Skeletal muscle tissue (tissue), 4 donors: ENCODE measurements around the gene BTLA. TPM values are rescaled to one million over a fixed set of nuclear protein-coding genes. Genes with fewer than 3 reads are reported as not detected.
"Not testable (repeated sequence)": the region's sequence is repeated elsewhere in the genome, so short reads cannot be mapped to it uniquely, and the experiment has no call there.

Experiments
- H3K27ac ChIP-seq: one replicate; pipeline ENCODE4 v1.7.0; 2013; ENCODE audit warnings: mild to moderate bottlenecking, low read depth, low read length, inconsistent platforms
- H3K27me3 ChIP-seq, 3 donors: one replicate each; pipeline ENCODE4 v1.7.0; 2013; ENCODE audit warnings: low read length in 3 of 3; ENCODE audit not compliant: control insufficient read depth in 3 of 3, insufficient read depth in 3 of 3
- H3K36me3 ChIP-seq, 3 donors: one replicate each; pipeline ENCODE4 v1.7.0; 2013; ENCODE audit warnings: low read length in 3 of 3; ENCODE audit not compliant: control insufficient read depth in 3 of 3, insufficient read depth in 3 of 3
- H3K4me1 ChIP-seq, 3 donors: one replicate each; pipeline ENCODE4 v1.7.0; 2013; ENCODE audit warnings: low read length in 3 of 3, mild to moderate bottlenecking in 3 of 3; ENCODE audit not compliant: control insufficient read depth in 3 of 3, insufficient read depth in 3 of 3
- H3K4me3 ChIP-seq, 3 donors: one replicate each; pipeline ENCODE4 v1.7.0; 2013; ENCODE audit warnings: low read length in 3 of 3
- H3K9ac ChIP-seq, 3 donors: one replicate each; pipeline ENCODE4 v1.7.0; 2013; ENCODE audit warnings: low read length in 3 of 3, mild to moderate bottlenecking in 3 of 3, moderate library complexity in 2 of 3, low read depth in 1 of 3
- H3K9me3 ChIP-seq, 3 donors: one replicate each; pipeline ENCODE4 v1.7.0; 2013; ENCODE audit warnings: low read length in 3 of 3; ENCODE audit not compliant: control insufficient read depth in 3 of 3
- total RNA-seq: library from RNA; depleted of rRNA; stranded (reverse); fragments of >200 nt; gene quantifications from one replicate; pipeline ENCODE4 v1.2.3, GENCODE V29; 2014
- donor health status: Osteomylitis.

BTLA gene
- total RNA-seq, 1 donor from 2014 or later: under 0.01 TPM

DNA sequence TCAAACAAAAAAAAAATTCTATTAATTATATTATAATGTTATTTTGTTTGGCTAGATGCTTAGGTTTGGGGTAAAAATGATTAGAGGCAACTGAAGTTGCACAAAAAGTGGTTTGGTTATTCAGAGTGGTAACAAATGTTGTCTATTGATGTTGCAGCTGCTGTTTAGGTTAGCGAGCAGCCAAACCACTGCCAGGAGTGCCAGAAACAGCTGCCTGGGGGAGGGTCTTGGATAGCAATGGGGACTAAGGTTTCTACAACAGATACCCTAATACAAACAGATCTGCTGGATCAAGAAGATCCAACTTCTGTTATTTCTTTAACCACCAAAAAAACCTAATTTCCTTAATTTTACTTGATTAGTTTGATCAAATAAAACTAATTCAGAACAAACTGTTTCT lies 26.6 kb downstream of the BTLA start:
- H3K4me3 ChIP-seq: no peak overlapping the region
- no peak overlapping the region for H3K27ac ChIP-seq
- H3K9ac ChIP-seq: no peak overlapping the region
- no peaks in the 10 kb centered on the region for H3K27me3 ChIP-seq
- no peaks in the 10 kb centered on the region for H3K4me1 ChIP-seq
- no peaks in the 10 kb centered on the region for H3K36me3 ChIP-seq
- no peaks in the 10 kb centered on the region for H3K9me3 ChIP-seq

DNA sequence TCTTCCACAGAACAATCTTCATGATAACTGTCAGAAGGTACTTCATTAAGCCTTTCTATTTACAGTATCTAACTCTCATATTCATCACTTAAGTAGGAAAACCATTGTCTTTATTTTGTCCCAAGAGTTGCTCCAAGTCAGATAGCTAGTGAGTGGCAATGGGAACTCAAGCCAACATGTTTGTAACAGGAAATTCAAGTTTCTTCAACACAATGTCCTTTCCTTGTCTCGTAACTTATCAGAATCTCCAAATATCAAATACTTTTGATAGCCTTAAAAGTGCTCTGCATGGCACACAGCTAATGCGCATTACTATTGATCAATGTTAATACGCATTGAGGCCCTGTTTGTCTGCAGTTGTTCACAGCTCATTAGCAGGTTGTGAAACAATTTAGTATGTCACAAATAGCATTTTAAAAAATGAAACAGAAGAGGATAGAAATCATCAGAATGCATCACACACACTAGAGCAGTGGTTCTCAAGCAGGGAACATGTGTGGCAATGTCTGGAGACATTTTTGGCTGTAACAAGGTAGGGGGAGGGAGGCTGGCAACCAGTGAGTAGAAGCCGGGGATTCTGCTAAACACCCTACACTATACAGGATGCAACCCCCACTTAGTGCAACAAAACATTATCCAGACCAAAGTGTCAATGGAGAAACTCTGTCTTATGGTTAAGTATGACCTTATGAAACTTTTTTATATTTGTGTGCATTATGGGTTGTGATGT lies 27.5 kb downstream of the BTLA start:
- Histone ChIP-seq H3K4me3 (no peak overlapping the region), H3K9me3 (no peaks in the 10 kb centered on the region), H3K9ac (no peak overlapping the region), H3K36me3 (no peaks in the 10 kb centered on the region), H3K4me1 (no peaks in the 10 kb centered on the region), H3K27me3 (no peaks in the 10 kb centered on the region), H3K27ac (no peak overlapping the region)

DNA sequence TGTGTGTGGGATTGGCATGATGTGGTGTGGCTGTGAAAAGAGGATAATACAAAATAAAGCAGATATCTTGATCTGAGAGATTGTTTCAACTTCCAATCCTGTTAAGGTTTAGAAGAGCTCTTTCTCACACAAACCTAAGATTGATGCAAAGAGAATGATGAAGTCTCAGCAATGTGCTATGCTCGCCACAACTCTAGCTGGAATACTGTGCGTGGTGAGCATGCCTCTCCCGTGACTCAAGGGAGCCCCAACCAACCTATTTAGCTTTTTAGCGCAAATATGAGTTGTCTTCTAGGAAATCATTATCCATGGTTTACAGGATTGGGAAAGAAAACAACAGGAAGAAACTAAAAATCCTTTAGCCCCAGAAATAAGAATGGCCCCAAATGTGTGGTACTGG lies 28.5 kb downstream of the BTLA start:
- Histone ChIP-seq H3K9ac (no peak overlapping the region), H3K27me3 (no peaks in the 10 kb centered on the region), H3K9me3 (no peaks in the 10 kb centered on the region), H3K36me3 (no peaks in the 10 kb centered on the region), H3K27ac (no peak overlapping the region), H3K4me1 (no peaks in the 10 kb centered on the region), H3K4me3 (no peak overlapping the region)

DNA sequence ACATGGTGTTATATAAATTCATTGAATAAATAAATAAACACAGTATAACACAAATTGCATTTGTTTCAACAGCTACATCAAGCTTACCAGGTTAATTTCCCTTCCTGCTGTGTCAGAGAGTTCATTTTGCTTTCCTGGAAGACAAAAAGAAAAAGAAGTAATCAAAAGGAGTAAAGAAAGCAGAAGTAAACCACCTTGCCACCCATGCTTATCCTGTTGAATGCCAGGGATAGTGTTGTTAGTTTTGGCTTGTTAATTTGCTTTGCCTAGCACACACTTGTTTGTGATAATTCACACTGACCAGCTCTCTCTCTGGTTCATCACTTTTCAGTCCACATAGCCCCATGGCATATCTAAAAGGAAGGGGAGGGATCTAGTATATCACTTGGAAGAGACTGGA lies 29.6 kb downstream of the BTLA start:
- Histone ChIP-seq H3K9ac (no peak overlapping the region), H3K4me1 (no peaks in the 10 kb centered on the region), H3K9me3 (no peaks in the 10 kb centered on the region), H3K36me3 (no peaks in the 10 kb centered on the region), H3K27me3 (no peaks in the 10 kb centered on the region), H3K27ac (no peak overlapping the region), H3K4me3 (no peak overlapping the region)

DNA sequence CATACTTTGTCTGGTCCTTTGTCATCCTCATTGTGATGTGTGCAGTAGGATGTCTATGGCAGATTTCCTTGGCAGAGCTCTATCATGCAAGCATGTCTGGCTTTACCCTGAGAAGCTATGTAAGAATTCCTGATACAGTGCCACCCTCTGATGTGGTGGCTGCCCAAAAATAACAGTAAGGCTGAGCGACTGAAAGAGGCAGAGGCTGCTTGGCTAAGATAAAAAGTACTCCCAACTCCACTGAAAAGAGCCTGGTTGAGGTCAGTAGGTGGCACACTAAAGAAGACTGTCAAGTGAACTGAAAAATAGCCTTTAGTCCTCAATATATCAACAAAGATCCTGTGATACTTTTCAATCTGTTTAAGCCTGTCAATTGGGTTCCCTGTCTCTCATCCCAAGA lies 31.7 kb downstream of the BTLA start:
- H3K4me1 ChIP-seq: no peaks in the 10 kb centered on the region
- no peak overlapping the region for H3K27ac ChIP-seq
- H3K27me3 ChIP-seq: no peaks in the 10 kb centered on the region
- H3K4me3 ChIP-seq: no peak overlapping the region
- H3K9me3 ChIP-seq: no peaks in the 10 kb centered on the region
- H3K9ac ChIP-seq: no peak overlapping the region
- H3K36me3 ChIP-seq: no peaks in the 10 kb centered on the region

DNA sequence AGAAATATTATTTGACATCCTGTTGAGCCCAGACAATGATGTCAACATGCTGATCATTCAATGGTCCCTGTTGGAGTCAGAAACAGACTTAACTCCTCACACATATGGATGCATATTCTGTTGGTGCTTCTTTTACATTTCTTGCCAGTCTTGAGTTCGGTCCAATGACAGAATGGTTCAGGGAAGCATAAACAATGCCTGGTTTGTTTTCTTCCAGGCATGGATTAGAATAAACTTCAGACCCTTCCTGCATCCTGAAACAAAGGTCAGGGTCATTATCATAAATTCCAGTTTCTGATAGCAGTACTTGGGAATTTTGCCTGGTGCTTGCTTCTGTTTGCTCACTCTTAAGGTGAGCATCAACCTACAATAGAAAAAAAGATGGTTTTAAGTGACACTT lies 33.3 kb downstream of the BTLA start:
- H3K4me1 ChIP-seq: no peaks in the 10 kb centered on the region
- no peak overlapping the region for H3K4me3 ChIP-seq

DNA sequence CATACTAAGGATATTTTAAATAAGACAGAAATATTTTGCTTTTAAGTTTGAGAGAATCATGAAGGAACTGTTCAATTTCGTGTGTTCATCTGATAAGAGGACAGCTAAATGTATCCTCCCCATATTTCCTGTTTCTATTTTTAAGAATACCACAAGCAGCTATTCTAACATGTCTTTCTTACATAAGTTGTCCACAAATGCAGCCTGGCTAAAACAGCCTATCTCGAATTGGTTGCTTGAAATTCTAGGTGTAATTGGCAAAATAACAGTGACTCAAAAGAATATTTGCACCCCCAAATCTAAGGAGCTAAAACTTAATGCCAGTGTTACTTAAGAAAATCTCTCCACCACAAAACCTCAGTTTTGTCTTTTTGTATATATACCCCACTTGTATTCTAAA lies 35.0 kb downstream of the BTLA start:
- H3K4me1 ChIP-seq: no peaks in the 10 kb centered on the region
- no peak overlapping the region for H3K9ac ChIP-seq
- H3K36me3 ChIP-seq: no peaks in the 10 kb centered on the region
- no peak overlapping the region for H3K27ac ChIP-seq
- H3K27me3 ChIP-seq: no peaks in the 10 kb centered on the region
- no peaks in the 10 kb centered on the region for H3K9me3 ChIP-seq
- no peak overlapping the region for H3K4me3 ChIP-seq

More for the DNA sequence above, 33.3 kb downstream of the BTLA start:
- no peaks in the 10 kb centered on the region for H3K36me3 ChIP-seq
- no peak overlapping the region for H3K27ac ChIP-seq
- no peak overlapping the region for H3K9ac ChIP-seq
- H3K9me3 ChIP-seq: no peaks in the 10 kb centered on the region
- H3K27me3 ChIP-seq: no peaks in the 10 kb centered on the region

GRCh38 chr3:112463250-112463649 lies 36.0 kb downstream of the BTLA start:
- H3K27ac ChIP-seq: no peak overlapping the region
- no peaks in the 10 kb centered on the region for H3K27me3 ChIP-seq
- no peaks in the 10 kb centered on the region for H3K4me1 ChIP-seq
- H3K9ac ChIP-seq: no peak overlapping the region
- H3K9me3 ChIP-seq: no peaks in the 10 kb centered on the region
- no peaks in the 10 kb centered on the region for H3K36me3 ChIP-seq
- no peak overlapping the region for H3K4me3 ChIP-seq

- H3K4me1 ChIP-seq, H3K36me3 ChIP-seq, H3K9ac ChIP-seq, H3K9me3 ChIP-seq, H3K27ac ChIP-seq, H3K4me3 ChIP-seq, H3K27me3 ChIP-seq: not testable (repeated sequence)
Measured at GRCh38 chr3:112461787-112462186, 37.5 kb downstream of the BTLA start.

- Histone ChIP-seq H3K36me3 (no peaks in the 10 kb centered on the region), H3K27ac (no peak overlapping the region), H3K27me3 (no peaks in the 10 kb centered on the region), H3K9me3 (no peaks in the 10 kb centered on the region), H3K4me1 (no peaks in the 10 kb centered on the region), H3K9ac (no peak overlapping the region), H3K4me3 (no peak overlapping the region)
Measured at GRCh38 chr3:112460519-112461195, 38.6 kb downstream of the BTLA start.
